GM19193 (cell line): ENCODE measurements around the gene MPRIP.
A peak's percentile ranks its signal among the peaks of the same experiment; 100 is the strongest.

ENCODE experiments used
- POLR2A ChIP-seq: IDR thresholded peaks from 4 replicates; pipeline ENCODE4 v1.6.1; 2011; ENCODE audit not compliant: insufficient read depth, insufficient read length; ENCODE audit errors: extremely low read depth

The MPRIP gene

GRCh38 chr17:17191346-17191792, 149.1 kb downstream of the MPRIP start:
- no peak for TF ChIP-seq POLR2A

GRCh38 chr17:17191961-17192381, 149.7 kb downstream of the MPRIP start:
- no peak for TF ChIP-seq POLR2A

GRCh38 chr17:17196776-17197175, 154.5 kb downstream of the MPRIP start:
- no peak for TF ChIP-seq POLR2A

GRCh38 chr17:17198281-17198680, 156.0 kb downstream of the MPRIP start:
- TF ChIP-seq POLR2A = no peak

GRCh38 chr17:17200311-17200710, 158.1 kb downstream of the MPRIP start:
- no peak for TF ChIP-seq POLR2A

- no peak for TF ChIP-seq POLR2A
These were observed 158.6 kb downstream of the MPRIP start for GRCh38 chr17:17200831-17201230.

- no peak for TF ChIP-seq POLR2A
These were observed 159.0 kb downstream of the MPRIP start for GRCh38 chr17:17201271-17201670.

- no peak for TF ChIP-seq POLR2A
These were observed 159.7 kb downstream of the MPRIP start for GRCh38 chr17:17201907-17202306.

GRCh38 chr17:17203173-17203730, 161.0 kb downstream of the MPRIP start:
- TF ChIP-seq POLR2A = no peak

GRCh38 chr17:17204041-17204591, 161.9 kb downstream of the MPRIP start:
- no peak for TF ChIP-seq POLR2A

GRCh38 chr17:17204635-17205231, 162.5 kb downstream of the MPRIP start:
- no peak for TF ChIP-seq POLR2A

- peak; percentile 17 for TF ChIP-seq POLR2A
These were observed 163.3 kb downstream of the MPRIP start for GRCh38 chr17:17205368-17206123.

GRCh38 chr17:17206124-17206912, 164.1 kb downstream of the MPRIP start, which contains the start of gene PLD6:
TSS of gene PLD6 (minus strand) at chr17:17206333. CDS start at chr17:17206286, 47 bp downstream.
- TF ChIP-seq POLR2A = peak; percentile 53

- no peak for TF ChIP-seq POLR2A
These were observed 164.7 kb downstream of the MPRIP start for GRCh38 chr17:17206913-17207335.

- TF ChIP-seq POLR2A = no peak
These were observed 165.7 kb downstream of the MPRIP start for GRCh38 chr17:17207998-17208397.

- no peak for TF ChIP-seq POLR2A
These were observed 171.5 kb downstream of the MPRIP start for GRCh38 chr17:17213775-17214174.
